ENCODE data around the gene COL4A6.

The COL4A6 gene

DNA sequence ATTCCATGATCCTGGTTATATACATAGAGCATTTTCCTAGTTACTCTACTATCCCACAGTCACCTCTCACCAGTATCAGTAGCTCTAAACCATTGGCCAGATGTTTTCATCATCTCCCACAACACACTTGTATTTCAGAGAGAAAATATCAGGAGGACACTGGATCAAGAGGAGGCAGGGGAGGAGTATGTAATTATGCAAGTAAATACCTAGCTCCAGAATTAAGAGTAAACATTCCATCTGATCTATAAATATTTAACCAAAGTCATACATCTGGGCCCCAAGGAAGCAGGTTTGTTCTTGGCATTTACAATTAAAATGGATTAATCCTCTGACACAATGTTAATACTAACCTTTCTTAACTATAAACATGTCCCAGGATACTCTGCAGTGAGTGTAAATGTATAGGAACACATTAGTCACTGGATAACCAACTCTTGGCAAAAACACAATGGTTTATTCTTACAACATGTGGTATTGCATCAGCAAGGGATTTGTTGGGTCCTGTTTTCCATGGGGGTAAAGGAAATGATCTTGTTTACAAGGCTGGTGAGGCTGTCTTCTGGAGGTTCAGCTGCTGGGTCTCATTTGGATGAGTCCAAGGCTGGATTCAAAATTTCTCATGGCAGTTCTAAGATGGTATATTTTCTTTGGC is 176.5 kb downstream of the COL4A6 start:
- H3K4me3 ChIP-seq (ENCODE audit: low read depth, low read length), result no peak overlapping the region
- TF ChIP-seq, protein P1, sequence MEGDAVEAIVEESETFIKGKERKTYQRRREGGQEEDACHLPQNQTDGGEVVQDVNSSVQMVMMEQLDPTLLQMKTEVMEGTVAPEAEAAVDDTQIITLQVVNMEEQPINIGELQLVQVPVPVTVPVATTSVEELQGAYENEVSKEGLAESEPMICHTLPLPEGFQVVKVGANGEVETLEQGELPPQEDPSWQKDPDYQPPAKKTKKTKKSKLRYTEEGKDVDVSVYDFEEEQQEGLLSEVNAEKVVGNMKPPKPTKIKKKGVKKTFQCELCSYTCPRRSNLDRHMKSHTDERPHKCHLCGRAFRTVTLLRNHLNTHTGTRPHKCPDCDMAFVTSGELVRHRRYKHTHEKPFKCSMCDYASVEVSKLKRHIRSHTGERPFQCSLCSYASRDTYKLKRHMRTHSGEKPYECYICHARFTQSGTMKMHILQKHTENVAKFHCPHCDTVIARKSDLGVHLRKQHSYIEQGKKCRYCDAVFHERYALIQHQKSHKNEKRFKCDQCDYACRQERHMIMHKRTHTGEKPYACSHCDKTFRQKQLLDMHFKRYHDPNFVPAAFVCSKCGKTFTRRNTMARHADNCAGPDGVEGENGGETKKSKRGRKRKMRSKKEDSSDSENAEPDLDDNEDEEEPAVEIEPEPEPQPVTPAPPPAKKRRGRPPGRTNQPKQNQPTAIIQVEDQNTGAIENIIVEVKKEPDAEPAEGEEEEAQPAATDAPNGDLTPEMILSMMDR (IDR thresholded peaks at IDR 0.05; ENCODE audit: borderline replicate concordance, insufficient read depth, low read depth, low read length), result no peak

DNA sequence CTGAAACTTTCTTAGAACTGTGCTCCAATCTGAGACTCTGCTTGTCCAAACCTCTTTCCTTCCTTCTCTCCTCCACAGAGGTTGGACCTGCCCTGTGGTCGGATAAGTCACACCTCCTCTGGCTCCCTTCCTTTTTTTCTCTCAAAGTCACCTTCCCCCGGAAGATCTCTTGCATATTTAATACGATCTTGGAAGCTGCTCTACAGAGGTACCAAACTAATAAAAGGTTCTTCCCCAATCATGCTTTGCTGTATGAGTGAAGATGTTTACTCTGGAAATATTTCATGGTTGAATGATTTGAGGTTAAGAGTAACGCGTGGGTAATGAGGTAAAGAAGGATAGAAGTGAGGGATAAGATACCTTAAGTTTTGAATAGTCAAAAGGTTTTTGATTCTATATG is 180.7 kb downstream of the COL4A6 start:
- TF ChIP-seq, protein P1 (IDR thresholded peaks at IDR 0.05; ENCODE audit: borderline replicate concordance, insufficient read depth, low read depth, low read length), result no peak
- no peak overlapping the region for H3K4me3 ChIP-seq (ENCODE audit: low read depth, low read length)

DNA sequence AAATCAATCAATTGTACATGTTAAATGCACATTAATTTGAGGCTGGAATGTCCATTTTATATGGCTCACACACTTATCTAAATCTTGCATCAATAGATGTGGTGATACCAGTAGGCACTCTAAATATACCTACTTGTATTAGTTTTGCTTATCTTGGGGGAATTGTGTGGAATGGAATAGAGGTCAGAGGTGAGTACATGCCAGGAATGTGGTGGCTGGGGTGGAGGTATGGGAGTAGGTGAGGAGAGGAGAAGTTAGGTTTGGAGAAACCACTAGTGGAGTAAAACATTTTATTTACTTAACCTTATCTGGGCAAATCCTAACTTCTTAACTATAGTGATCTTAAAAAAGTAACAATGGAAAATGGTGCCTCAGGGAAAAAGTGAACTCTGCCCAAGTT is 183.6 kb downstream of the COL4A6 start:
- no peak overlapping the region for H3K4me3 ChIP-seq (ENCODE audit: low read depth, low read length)
- TF ChIP-seq, protein P1 (IDR thresholded peaks at IDR 0.05; ENCODE audit: borderline replicate concordance, insufficient read depth, low read depth, low read length), result no peak

DNA sequence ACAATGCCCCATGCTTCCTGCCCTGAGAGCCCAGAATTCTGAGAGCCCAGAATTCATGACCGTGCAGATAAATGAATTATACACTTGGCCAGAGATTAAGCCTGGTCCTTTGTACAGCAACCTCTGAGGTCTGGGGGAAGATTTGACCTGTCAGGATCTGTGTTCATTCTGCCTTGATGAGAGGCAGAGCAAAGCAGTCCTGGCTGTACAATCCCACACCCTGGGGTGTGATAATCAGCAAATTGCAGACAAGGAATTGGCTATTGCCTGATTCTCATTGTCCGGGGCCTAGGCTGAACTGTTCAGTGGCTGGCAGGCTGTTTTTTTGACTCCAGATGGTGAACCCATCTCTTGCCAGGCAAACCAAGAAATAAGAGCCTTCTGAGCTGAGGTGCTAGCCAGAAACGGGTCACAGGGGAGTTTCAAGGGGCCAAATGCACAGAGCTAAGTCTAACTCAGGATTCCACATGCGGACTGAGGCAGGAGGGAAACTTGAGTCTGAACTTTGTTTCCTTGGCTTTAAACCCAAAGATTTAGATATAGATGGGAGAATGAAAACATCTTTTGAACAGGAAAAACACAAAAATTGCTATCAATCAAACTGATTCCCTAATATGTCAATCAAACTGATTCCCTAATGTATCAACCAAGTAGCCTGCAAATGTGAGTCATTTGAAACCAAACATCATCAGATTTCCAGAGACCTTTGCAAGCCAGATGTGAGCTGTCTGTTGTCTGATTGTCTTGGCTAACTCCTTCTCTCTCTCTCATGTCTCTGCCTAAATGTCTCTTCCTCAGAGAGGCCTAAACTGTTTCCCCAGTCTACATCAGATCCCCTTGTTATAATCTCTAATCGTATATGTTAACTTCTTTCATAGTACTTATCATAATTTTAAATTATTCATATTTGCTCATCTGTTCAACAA is 187.3 kb downstream of the COL4A6 start:
- TF ChIP-seq, protein P1 (IDR thresholded peaks at IDR 0.05; ENCODE audit: borderline replicate concordance, insufficient read depth, low read depth, low read length), result no peak
- H3K4me3 ChIP-seq (ENCODE audit: low read depth, low read length), result no peak overlapping the region

DNA sequence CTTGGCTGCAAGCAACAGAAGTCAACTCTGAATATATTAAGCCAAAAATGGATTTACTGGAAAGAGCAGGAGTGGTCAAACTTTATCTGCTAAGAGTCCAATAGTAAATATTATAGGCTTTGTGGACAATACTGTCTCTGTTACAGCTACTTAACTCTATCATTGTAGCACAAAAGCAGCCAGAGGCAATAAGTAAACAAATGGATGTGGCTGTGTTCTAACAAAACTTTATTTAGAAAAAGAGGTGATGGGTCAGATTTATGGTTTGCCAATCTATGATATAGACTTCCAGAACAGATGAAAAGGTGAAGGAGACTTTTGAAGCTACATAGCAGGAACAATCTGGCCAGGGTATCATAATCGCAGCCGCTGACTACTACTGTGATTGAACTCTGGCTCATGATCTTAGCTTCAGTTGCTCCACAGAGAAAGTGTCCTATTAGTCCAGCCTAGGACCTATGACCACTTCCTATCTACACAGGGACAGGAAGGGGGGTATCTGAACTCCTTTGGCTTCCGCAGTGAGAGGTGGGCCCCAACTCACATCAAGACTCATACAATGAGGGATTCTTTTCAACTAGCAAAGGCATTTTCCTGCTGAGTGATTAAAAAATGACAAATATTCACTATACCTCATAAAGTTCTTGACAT is 191.8 kb downstream of the COL4A6 start:
- H3K4me3 ChIP-seq (ENCODE audit: low read depth, low read length), result no peak overlapping the region
- TF ChIP-seq, protein P1 (IDR thresholded peaks at IDR 0.05; ENCODE audit: borderline replicate concordance, insufficient read depth, low read depth, low read length), result no peak

DNA sequence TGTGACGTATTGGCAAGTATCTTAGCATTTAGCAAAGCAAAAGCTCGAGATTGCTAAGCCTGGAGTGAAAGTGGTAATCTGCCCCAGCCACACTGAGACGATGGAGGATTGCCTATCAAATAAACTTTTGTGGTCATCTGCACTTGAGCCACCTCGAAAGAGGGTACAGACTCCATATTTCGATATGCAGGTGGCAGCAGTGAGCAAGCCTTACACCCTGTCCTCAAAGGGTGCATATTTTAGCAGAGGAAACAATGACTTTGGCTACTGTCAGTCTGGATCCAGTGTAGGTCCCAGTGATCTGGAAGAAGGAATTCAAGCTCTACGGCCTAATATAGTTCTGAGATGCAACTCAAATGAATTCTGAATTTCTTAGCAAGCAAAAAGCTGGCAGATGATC is 192.8 kb downstream of the COL4A6 start:
- H3K4me3 ChIP-seq (ENCODE audit: low read depth, low read length), result no peak overlapping the region

More for the DNA sequence above, 192.8 kb downstream of the COL4A6 start:
- TF ChIP-seq, protein P1 (IDR thresholded peaks at IDR 0.05; ENCODE audit: borderline replicate concordance, insufficient read depth, low read depth, low read length), result peak; percentile 8; the same call in 1 of the 2 replicates

Measured in GM12875 (cell line).